Gastrocnemius medialis (tissue), 4 donors: ENCODE results near the gene ENOPH1. TPM values are rescaled to one million over a fixed set of nuclear protein-coding genes. Genes with fewer than 3 reads are reported as not detected.

Source experiments
- ATAC-seq, 2 donors: fragments of 150-250 bp; one replicate each; pipeline ENCODE4 v1.9.1; 2016
- DNase-seq, 2 donors: peaks; one replicate each; pipeline ENCODE4 v3.0.0-alpha.2; 2019
- H3K27ac ChIP-seq, 4 donors: fragments of 200-600 bp; sonication (generic); 1 replicate in 1 of 4; 2 replicates in 3 of 4; pipeline ENCODE4 v1.5.1; 2016 to 2018; ENCODE audit warnings: mild to moderate bottlenecking in 2 of 4, moderate library complexity in 1 of 4
- H3K27me3 ChIP-seq, 3 donors: fragments of 200-600 bp; sonication (generic) in 2 of 3; 1 replicate in 1 of 3; 2 replicates in 2 of 3; pipeline versions ENCODE4 v1.5.1 to v1.6.0; 2016 to 2019; ENCODE audit warnings: mild to moderate bottlenecking in 1 of 3, moderate library complexity in 1 of 3
- H3K36me3 ChIP-seq, 2 donors: fragments of 200-600 bp; sonication (generic) in 1 of 2; one replicate each; pipeline ENCODE4 v1.5.1; 2017 to 2018
- H3K4me1 ChIP-seq, 2 donors: fragments of 200-600 bp; sonication (generic) in 1 of 2; one replicate each; pipeline ENCODE4 v1.5.1; 2016 to 2017; ENCODE audit warnings: mild to moderate bottlenecking in 2 of 2
- H3K4me3 ChIP-seq, 4 donors: fragments of 200-600 bp; sonication (generic) in 3 of 4; 1 replicate in 1 of 4; 2 replicates in 3 of 4; pipeline ENCODE4 v1.5.1; 2016 to 2019; ENCODE audit warnings: mild to moderate bottlenecking in 2 of 4
- H3K9me3 ChIP-seq, 3 donors: fragments of 200-600 bp; sonication (generic) in 2 of 3; 1 replicate in 1 of 3; 2 replicates in 2 of 3; pipeline ENCODE4 v1.5.1; 2016 to 2019
- POLR2A ChIP-seq, 2 donors: fragments of 450-650 bp; IDR thresholded peaks; one replicate each; pipeline ENCODE4 v1.6.1; 2017; ENCODE audit warnings: antibody characterized with exemption in 2 of 2, mild to moderate bottlenecking in 2 of 2, moderate library complexity in 2 of 2
- in situ Hi-C, 4 donors: fragments of 200-750 bp; cut with MboI; loops; one replicate each; pipeline versions ENCODE4 v1.15.0 to v1.8.0; 2017; ENCODE audit warnings: low sequenced_read_pairs in 4 of 4
- intact Hi-C: fragments of 100-400 bp; cut with DNase I; formaldehyde crosslinking; loops from one replicate; pipeline ENCODE4 v1.15.1; 2023; ENCODE audit warnings: low total_unique reads
- total RNA-seq, 4 donors: library from RNA; depleted of rRNA; stranded (reverse); fragments of >200 nt; gene quantifications; one replicate each; pipeline versions ENCODE4 v1.1.0 to v1.2.3, GENCODE V29; 2016
- TF ChIP-seq, protein P1 (sequence below), 5 experiments: fragments of 450-650 bp in 3 of 5; fragments of 200-600 bp in 2 of 5; sonication (generic) in 2 of 5; IDR thresholded peaks in 4 of 5; conservative IDR thresholded peaks in 1 of 5; 1 replicate in 4 of 5; 2 replicates in 1 of 5; pipeline ENCODE4 v1.5.1; 2016 to 2019; ENCODE audit warnings: antibody characterized with exemption in 5 of 5, mild to moderate bottlenecking in 3 of 5, moderate library complexity in 3 of 5

Gene ENOPH1
- total RNA-seq, 4 donors from 2014 or later: 7.1 to 15.9 (median 14.8) TPM

DNA sequence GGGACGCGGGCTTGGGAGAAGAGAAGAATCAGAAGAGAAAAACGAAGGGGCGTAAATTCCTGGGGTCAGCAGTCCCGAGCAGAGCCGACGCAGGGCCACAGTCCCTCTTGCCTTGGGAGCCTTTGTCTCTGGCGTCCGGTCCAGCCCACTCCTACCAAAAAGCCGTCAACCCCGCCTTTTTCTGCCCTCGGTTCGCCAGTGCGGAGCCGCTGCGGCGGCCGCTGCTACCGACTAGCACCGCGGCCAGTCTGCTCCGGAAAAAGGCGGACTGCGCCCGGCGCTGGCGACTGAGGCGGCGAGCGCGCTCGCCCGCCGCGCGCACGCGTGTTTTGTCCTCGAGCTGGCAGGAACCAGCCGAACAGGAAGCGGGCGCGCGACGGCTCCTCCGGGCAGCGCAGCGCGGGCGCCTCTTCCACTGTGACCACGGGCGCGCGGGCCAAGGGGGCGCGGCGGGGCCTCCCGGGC, 630 bp upstream of the ENOPH1 start:
- intact Hi-C loops: loop anchor here (1.0 to 10.0 kb wide), 7 partner anchors 55 to 1025 kb away; partner anchors contain the start of genes HELQ, MRPS18C, RASGEF1B and SEC31A
- Histone ChIP-seq H3K27me3 (no peaks in the 10 kb centered on the region), H3K9me3 (no peaks in the 10 kb centered on the region), H3K4me1 (peaks cover 32 to 38% of the 10 kb centered on the region in 2 donors), H3K36me3 (peaks cover 0 to 32% of the 10 kb centered on the region in 2 donors), H3K27ac (peak overlapping the region; percentile 94 to 100 (median 98)), H3K4me3 (peak overlapping the region; percentile 81 to 99 (median 96))
- in situ Hi-C loops: loop anchor here in 3 of 4 donors (5.0 to 25.0 kb wide), 6 partner anchors 47 to 1033 kb away; partner anchors contain the start of genes HELQ (in 3 of the 3), MRPS18C (in 3 of the 3), LIN54 (in 1 of the 3) and SEC31A (in 1 of the 3)
- DNase-seq (no peak), ATAC-seq (peak; percentile 18 to 24)
- no peak for TF ChIP-seq POLR2A (IDR thresholded peaks at IDR 0.05)
- TF ChIP-seq, protein P1, sequence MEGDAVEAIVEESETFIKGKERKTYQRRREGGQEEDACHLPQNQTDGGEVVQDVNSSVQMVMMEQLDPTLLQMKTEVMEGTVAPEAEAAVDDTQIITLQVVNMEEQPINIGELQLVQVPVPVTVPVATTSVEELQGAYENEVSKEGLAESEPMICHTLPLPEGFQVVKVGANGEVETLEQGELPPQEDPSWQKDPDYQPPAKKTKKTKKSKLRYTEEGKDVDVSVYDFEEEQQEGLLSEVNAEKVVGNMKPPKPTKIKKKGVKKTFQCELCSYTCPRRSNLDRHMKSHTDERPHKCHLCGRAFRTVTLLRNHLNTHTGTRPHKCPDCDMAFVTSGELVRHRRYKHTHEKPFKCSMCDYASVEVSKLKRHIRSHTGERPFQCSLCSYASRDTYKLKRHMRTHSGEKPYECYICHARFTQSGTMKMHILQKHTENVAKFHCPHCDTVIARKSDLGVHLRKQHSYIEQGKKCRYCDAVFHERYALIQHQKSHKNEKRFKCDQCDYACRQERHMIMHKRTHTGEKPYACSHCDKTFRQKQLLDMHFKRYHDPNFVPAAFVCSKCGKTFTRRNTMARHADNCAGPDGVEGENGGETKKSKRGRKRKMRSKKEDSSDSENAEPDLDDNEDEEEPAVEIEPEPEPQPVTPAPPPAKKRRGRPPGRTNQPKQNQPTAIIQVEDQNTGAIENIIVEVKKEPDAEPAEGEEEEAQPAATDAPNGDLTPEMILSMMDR (IDR thresholded peaks at IDR 0.05 in 4 of 5, conservative IDR thresholded peaks at IDR 0.05 in 1 of 5): no peak

DNA sequence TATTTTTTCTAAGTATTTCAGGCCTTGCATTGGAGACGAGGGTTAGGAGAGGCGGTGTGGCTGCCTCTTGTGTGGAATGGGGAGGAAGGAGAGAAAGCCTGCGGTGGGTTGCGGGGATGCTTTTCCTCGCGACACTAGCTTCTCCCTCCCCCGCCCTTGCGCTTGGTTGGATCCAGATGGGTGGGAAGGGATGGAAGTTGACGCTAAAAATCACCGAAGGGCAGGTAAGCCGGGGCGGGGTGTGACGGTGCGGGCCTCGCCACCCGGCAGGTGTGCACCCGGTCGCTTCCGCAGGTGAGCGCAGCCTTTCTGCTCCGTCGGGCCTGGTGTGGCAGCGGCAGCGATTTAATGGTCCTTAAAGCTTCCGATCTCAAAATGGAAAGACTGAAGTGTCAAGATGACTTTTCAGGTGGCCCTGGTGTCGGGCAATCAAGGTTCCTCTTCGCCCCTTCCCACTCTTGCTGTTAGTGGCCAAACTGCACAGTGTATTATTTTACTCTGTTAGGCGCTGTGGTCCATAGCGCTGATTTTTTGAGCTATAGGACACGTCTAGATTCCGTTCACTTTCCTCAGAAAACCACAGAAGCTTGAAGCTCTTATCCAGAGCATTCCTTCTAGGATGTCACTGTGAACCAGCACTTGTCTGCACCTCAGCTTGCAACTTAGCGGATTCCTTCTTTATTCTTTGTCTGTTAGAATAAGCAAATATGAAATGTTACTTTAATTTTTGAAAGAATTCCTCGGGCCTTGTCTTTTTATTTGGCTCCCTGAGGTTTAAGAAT, 765 bp downstream of the ENOPH1 start:
- Histone ChIP-seq H3K4me3 (peak overlapping the region; percentile 81 to 99 (median 96)), H3K27me3 (no peaks in the 10 kb centered on the region), H3K36me3 (peaks cover 0 to 18% of the 10 kb centered on the region in 2 donors), H3K9me3 (no peaks in the 10 kb centered on the region), H3K27ac (peak overlapping the region; percentile 94 to 100 (median 98)), H3K4me1 (peaks cover 30 to 36% of the 10 kb centered on the region in 2 donors)
- TF ChIP-seq, protein P1 (IDR thresholded peaks at IDR 0.05 in 4 of 5, conservative IDR thresholded peaks at IDR 0.05 in 1 of 5): no peak
- TF ChIP-seq POLR2A (IDR thresholded peaks at IDR 0.05): no peak
- in situ Hi-C loops (loop anchor here in 3 of 4 donors (25.0 kb wide), 3 partner anchors 456 to 1031 kb away; partner anchors contain the start of genes HELQ (in 3 of the 3), MRPS18C (in 3 of the 3), LIN54 (in 1 of the 3) and SEC31A (in 1 of the 3)), intact Hi-C loops (loop anchor here (1.0 to 5.0 kb wide), 4 partner anchors 460 to 959 kb away; partner anchors contain the start of genes RASGEF1B and SEC31A)
- ATAC-seq (no peak), DNase-seq (no peak)

DNA sequence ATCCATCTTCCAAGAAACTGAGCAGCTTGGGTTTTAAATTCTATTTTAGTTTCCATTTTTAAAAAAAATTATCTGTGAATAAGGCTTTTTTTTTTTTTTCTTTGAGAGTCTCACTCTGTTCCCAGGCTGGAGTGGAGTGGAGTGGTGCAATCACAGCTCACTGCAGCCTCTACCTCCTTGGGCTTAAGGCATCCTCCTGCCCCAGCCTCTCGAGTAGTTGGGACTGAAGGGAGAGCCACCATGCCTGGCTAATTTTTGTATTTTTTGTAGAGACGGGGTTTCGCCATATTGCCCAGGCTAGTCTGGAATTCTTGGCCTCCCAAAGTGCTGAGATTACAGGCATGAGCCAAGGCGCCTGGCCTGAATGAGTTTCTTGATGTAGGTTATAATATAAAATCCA, 1.4 kb downstream of the ENOPH1 start:
- intact Hi-C loops: loop anchor here (2.0 to 5.0 kb wide), 2 partner anchors 459 to 960 kb away; partner anchors contain the start of genes RASGEF1B and SEC31A
- ATAC-seq: no peak
- no peaks in the 10 kb centered on the region for H3K9me3 ChIP-seq
- no peak overlapping the region for H3K27ac ChIP-seq
- in situ Hi-C loops: loop anchor here in 3 of 4 donors (25.0 kb wide), 3 partner anchors 455 to 1030 kb away; partner anchors contain the start of genes HELQ (in 3 of the 3), MRPS18C (in 3 of the 3), LIN54 (in 1 of the 3) and SEC31A (in 1 of the 3)
- no peak overlapping the region for H3K4me3 ChIP-seq
- H3K4me1 ChIP-seq: peaks cover 23 to 29% of the 10 kb centered on the region in 2 donors
- no peaks in the 10 kb centered on the region for H3K27me3 ChIP-seq
- DNase-seq: no peak
- peaks cover 0 to 11% of the 10 kb centered on the region in 2 donors for H3K36me3 ChIP-seq
- TF ChIP-seq, protein P1 (IDR thresholded peaks at IDR 0.05 in 4 of 5, conservative IDR thresholded peaks at IDR 0.05 in 1 of 5): no peak
- no peak for TF ChIP-seq POLR2A (IDR thresholded peaks at IDR 0.05)

DNA sequence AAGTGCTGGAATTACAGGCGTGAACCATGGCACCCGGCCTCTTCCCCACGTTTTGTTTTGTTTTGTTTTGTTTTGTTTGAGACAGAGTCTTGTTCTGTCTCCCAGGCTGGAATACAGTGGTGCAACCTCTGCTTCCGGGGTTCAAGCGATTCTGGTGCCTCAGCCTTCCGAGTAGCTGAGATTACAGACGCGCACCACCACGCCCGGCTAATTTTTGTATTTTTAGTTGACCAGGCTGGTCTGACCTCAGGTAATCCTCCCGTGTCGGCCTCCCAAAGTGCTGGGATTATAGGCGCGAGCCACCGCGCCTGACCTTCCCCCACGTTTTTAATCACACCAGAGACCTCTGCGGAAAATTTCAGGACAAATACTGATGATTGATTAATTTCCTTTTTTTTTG, 2.2 kb downstream of the ENOPH1 start:
- DNase-seq (no peak), ATAC-seq (no peak)
- peaks cover 15 to 21% of the 10 kb centered on the region in 2 donors for H3K4me1 ChIP-seq
- no peaks in the 10 kb centered on the region for H3K9me3 ChIP-seq
- H3K4me3 ChIP-seq: no peak overlapping the region
- peaks cover 0 to 6% of the 10 kb centered on the region in 2 donors for H3K36me3 ChIP-seq
- no peaks in the 10 kb centered on the region for H3K27me3 ChIP-seq
- no peak overlapping the region for H3K27ac ChIP-seq
- TF ChIP-seq, protein P1 (IDR thresholded peaks at IDR 0.05 in 4 of 5, conservative IDR thresholded peaks at IDR 0.05 in 1 of 5): no peak
- no peak for TF ChIP-seq POLR2A (IDR thresholded peaks at IDR 0.05)
- in situ Hi-C loops: loop anchor here in 3 of 4 donors (25.0 kb wide), 3 partner anchors 455 to 1030 kb away; partner anchors contain the start of genes HELQ (in 3 of the 3), MRPS18C (in 3 of the 3), LIN54 (in 1 of the 3) and SEC31A (in 1 of the 3)
- intact Hi-C loops: loop anchor here (5.0 kb wide), 1 partner anchor 960 kb away; the partner anchor contains the start of gene RASGEF1B
